ENCODE measurements around the gene PSMC5. TPM values are rescaled to one million over a fixed set of nuclear protein-coding genes. Genes with fewer than 3 reads are reported as not detected.

Gene PSMC5
- total RNA-seq, 1 donor from 2014 or later = 124 TPM

GRCh38 chr17:63833026-63833740 lies 6.0 kb downstream of the PSMC5 start:
- Mint-ChIP-seq H3K4me3 (ENCODE audit: unreplicated experiment) (no peak overlapping the region), H3K9me3 (ENCODE audit: unreplicated experiment) (no peaks in the 10 kb centered on the region), H3K36me3 (ENCODE audit: low read depth, unreplicated experiment) (peaks cover 56% of the 10 kb centered on the region), H3K4me1 (ENCODE audit: unreplicated experiment) (peaks cover 26% of the 10 kb centered on the region), H3K27me3 (ENCODE audit: unreplicated experiment) (peaks cover 19% of the 10 kb centered on the region), H3K27ac (ENCODE audit: unreplicated experiment) (no peak overlapping the region)
- DNase-seq (ENCODE audit: low spot score) = no peak
- TF ChIP-seq CTCF (IDR thresholded peaks at IDR 0.05; ENCODE audit: unreplicated experiment) = no peak

GRCh38 chr17:63833741-63834373 lies 6.6 kb downstream of the PSMC5 start:
- H3K27ac Mint-ChIP-seq (ENCODE audit: unreplicated experiment) = no peak overlapping the region
- no peak for TF ChIP-seq CTCF (IDR thresholded peaks at IDR 0.05; ENCODE audit: unreplicated experiment)
- peaks cover 17% of the 10 kb centered on the region for H3K27me3 Mint-ChIP-seq (ENCODE audit: unreplicated experiment)
- no peak overlapping the region for H3K4me3 Mint-ChIP-seq (ENCODE audit: unreplicated experiment)
- DNase-seq (ENCODE audit: low spot score) = no peak
- H3K36me3 Mint-ChIP-seq (ENCODE audit: low read depth, unreplicated experiment) = peaks cover 53% of the 10 kb centered on the region
- no peaks in the 10 kb centered on the region for H3K9me3 Mint-ChIP-seq (ENCODE audit: unreplicated experiment)
- H3K4me1 Mint-ChIP-seq (ENCODE audit: unreplicated experiment) = peaks cover 25% of the 10 kb centered on the region

- no peaks in the 10 kb centered on the region for H3K9me3 Mint-ChIP-seq (ENCODE audit: unreplicated experiment)
- TF ChIP-seq CTCF (IDR thresholded peaks at IDR 0.05; ENCODE audit: unreplicated experiment) = no peak
- H3K4me3 Mint-ChIP-seq (ENCODE audit: unreplicated experiment) = no peak overlapping the region
- peak overlapping the region; percentile 13 for H3K27ac Mint-ChIP-seq (ENCODE audit: unreplicated experiment)
- DNase-seq (ENCODE audit: low spot score) = peak; percentile 72
- H3K4me1 Mint-ChIP-seq (ENCODE audit: unreplicated experiment) = peaks cover 25% of the 10 kb centered on the region
- peaks cover 47% of the 10 kb centered on the region for H3K36me3 Mint-ChIP-seq (ENCODE audit: low read depth, unreplicated experiment)
- H3K27me3 Mint-ChIP-seq (ENCODE audit: unreplicated experiment) = peaks cover 14% of the 10 kb centered on the region
Observed at GRCh38 chr17:63834431-63835166, 7.4 kb downstream of the PSMC5 start.

GRCh38 chr17:63835167-63835720 lies 8.0 kb downstream of the PSMC5 start:
- H3K4me1 Mint-ChIP-seq (ENCODE audit: unreplicated experiment) = peaks cover 19% of the 10 kb centered on the region
- H3K9me3 Mint-ChIP-seq (ENCODE audit: unreplicated experiment) = no peaks in the 10 kb centered on the region
- DNase-seq (ENCODE audit: low spot score) = no peak
- no peak overlapping the region for H3K27ac Mint-ChIP-seq (ENCODE audit: unreplicated experiment)
- no peak overlapping the region for H3K4me3 Mint-ChIP-seq (ENCODE audit: unreplicated experiment)
- peaks cover 13% of the 10 kb centered on the region for H3K27me3 Mint-ChIP-seq (ENCODE audit: unreplicated experiment)
- TF ChIP-seq CTCF (IDR thresholded peaks at IDR 0.05; ENCODE audit: unreplicated experiment) = no peak
- H3K36me3 Mint-ChIP-seq (ENCODE audit: low read depth, unreplicated experiment) = peaks cover 40% of the 10 kb centered on the region
